B cell (primary cell): ENCODE results near the gene GKN1. TPM values are rescaled to one million over a fixed set of nuclear protein-coding genes. Genes with fewer than 3 reads are reported as not detected.

Experiments
- ATAC-seq: fragments of 200-7000 bp; cut with Tn5 transposase; one replicate; pipeline ENCODE4 v1.10.0; 2021; ENCODE audit warnings: low read depth, mild to moderate bottlenecking, moderate number of reproducible peaks, moderate library complexity
- CTCF ChIA-PET: fragments of 350-600 bp; sonication (Branson Sonifier 250); formaldehyde crosslinking; loops from one replicate; lab custom pipeline; 2021; ENCODE audit warnings: antibody characterized with exemption, inconsistent platforms; lab: Charles Lee
- POLR2A ChIA-PET: fragments of 350-600 bp; sonication (Branson Sonifier 250); formaldehyde crosslinking; loops from one replicate; lab custom pipeline; 2021; ENCODE audit warnings: antibody characterized with exemption; lab: Charles Lee
- DNase-seq: peaks from one replicate; pipeline ENCODE4 v3.0.0; 2013
- H2AFZ ChIP-seq: 2 replicates; pipeline ENCODE4 v1.6.1; 2012; ENCODE audit warnings: mild to moderate bottlenecking, low read depth, low read length; ENCODE audit not compliant: insufficient read depth, poor library complexity, severe bottlenecking
- H3K27ac ChIP-seq, 2 donors: 1 replicate in 1 of 2; 2 replicates in 1 of 2; pipeline ENCODE4 v1.5.1; 2012 to 2013; ENCODE audit warnings: low read length in 2 of 2, mild to moderate bottlenecking in 2 of 2, moderate library complexity in 1 of 2
- H3K27me3 ChIP-seq, 4 experiments: fragments of 200-600 bp in 1 of 4; sonication (generic) in 1 of 4; replicated peaks in 1 of 4; 1 replicate in 2 of 4; 2 replicates in 2 of 4; pipeline versions ENCODE4 v1.6.1 to v1.7.0; 2013 to 2016; ENCODE audit warnings: low read length in 3 of 4, mild to moderate bottlenecking in 2 of 4, mixed read lengths in 1 of 4, moderate library complexity in 1 of 4; ENCODE audit not compliant: insufficient read depth in 4 of 4, control insufficient read depth in 3 of 4; ENCODE audit errors: control extremely low read depth in 1 of 4
- H3K36me3 ChIP-seq, 2 experiments: replicated peaks in 1 of 2; 1 replicate in 1 of 2; 2 replicates in 1 of 2; pipeline versions ENCODE4 v1.6.1 to v1.7.1; 2013; ENCODE audit warnings: low read length in 1 of 2; ENCODE audit not compliant: insufficient read depth in 2 of 2, control insufficient read depth in 1 of 2; ENCODE audit errors: control extremely low read depth in 1 of 2, extremely low read depth in 1 of 2
- H3K4me1 ChIP-seq, 2 donors: fragments of 200-600 bp in 1 of 2; sonication (generic) in 1 of 2; 1 replicate in 1 of 2; 2 replicates in 1 of 2; pipeline versions ENCODE4 v1.5.1 to v1.6.1; 2013 to 2017; ENCODE audit warnings: low read length in 2 of 2; ENCODE audit not compliant: control insufficient read depth in 2 of 2, insufficient read depth in 2 of 2
- H3K4me2 ChIP-seq: replicated peaks from 2 replicates; pipeline ENCODE3; 2012; ENCODE audit warnings: mild to moderate bottlenecking, low read depth, low read length; ENCODE audit not compliant: poor library complexity, severe bottlenecking
- H3K4me3 ChIP-seq, 5 experiments: fragments of 200-600 bp in 1 of 5; sonication (generic) in 1 of 5; 1 replicate in 3 of 5; 2 replicates in 2 of 5; pipeline versions ENCODE4 v1.5.1 to v1.7.0; 2011 to 2016; ENCODE audit warnings: low read length in 4 of 5, mild to moderate bottlenecking in 4 of 5, low read depth in 2 of 5, control low read depth in 1 of 5, moderate library complexity in 1 of 5; ENCODE audit not compliant: insufficient read depth in 1 of 5; ENCODE audit errors: control extremely low read depth in 1 of 5, extremely low read depth in 1 of 5
- H3K79me2 ChIP-seq: fragments of 200-600 bp; sonication (generic); one replicate; pipeline ENCODE4 v1.6.0; 2016; ENCODE audit warnings: low read length; ENCODE audit not compliant: control insufficient read depth, insufficient read depth
- H3K9ac ChIP-seq: fragments of 200-600 bp; sonication (generic); 2 replicates; pipeline ENCODE4 v1.6.1; 2017; ENCODE audit warnings: mild to moderate bottlenecking, low read length, moderate library complexity
- H3K9me3 ChIP-seq, 3 donors: one replicate each; pipeline versions ENCODE4 v1.6.1 to v1.7.1; 2013; ENCODE audit warnings: low read length in 2 of 3; ENCODE audit not compliant: control insufficient read depth in 2 of 3, insufficient read depth in 1 of 3; ENCODE audit errors: control extremely low read depth in 1 of 3
- H4K20me1 ChIP-seq: 2 replicates; pipeline ENCODE4 v1.6.0; 2012; ENCODE audit warnings: mild to moderate bottlenecking, low read length; ENCODE audit not compliant: insufficient read depth, control insufficient read depth, poor library complexity, severe bottlenecking
- H3K27ac Mint-ChIP-seq: one replicate; pipeline ENCODE4 v1.8.0; 2021; ENCODE audit warnings: mixed read lengths
- H3K27me3 Mint-ChIP-seq: one replicate; pipeline ENCODE4 v1.8.0; 2021; ENCODE audit warnings: mixed read lengths
- H3K4me1 Mint-ChIP-seq: one replicate; pipeline ENCODE4 v1.8.0; 2021; ENCODE audit warnings: mixed read lengths
- H3K4me3 Mint-ChIP-seq: one replicate; pipeline ENCODE4 v1.8.0; 2021; ENCODE audit warnings: mixed read lengths
- H3K9me3 Mint-ChIP-seq: one replicate; pipeline ENCODE4 v1.8.0; 2022; ENCODE audit warnings: mixed read lengths; ENCODE audit not compliant: insufficient read depth
- EZH2 ChIP-seq: IDR thresholded peaks from 2 replicates; pipeline ENCODE4 v1.6.1; 2012; ENCODE audit warnings: borderline replicate concordance, low read depth, mild to moderate bottlenecking, moderate library complexity, low read length; ENCODE audit not compliant: insufficient read depth, poor library complexity, severe bottlenecking
- WGBS: methylation state at CpG from one replicate; pipeline ENCODE4 v1.1.5; 2013; ENCODE audit warnings: missing lambda C conversion rate; ENCODE audit not compliant: insufficient coverage; 5-methylcytosine and 5-hydroxymethylcytosine counted together
- intact Hi-C: fragments of 100-400 bp; cut with micrococcal nuclease; formaldehyde crosslinking; loops from one replicate; pipeline ENCODE4 v1.10.0; 2022
- polyA plus RNA-seq: library from polyadenylated mRNA; depleted of rRNA; stranded (reverse); fragments of >200 nt; gene quantifications from 2 replicates; pipeline ENCODE4 v1.2.3, GENCODE V29; 2012
- total RNA-seq, 2 donors: library from RNA; stranded (reverse); fragments of 120-200 nt in 1 of 2; gene quantifications; 1 replicate in 1 of 2; 2 replicates in 1 of 2; pipeline versions ENCODE4 v1.2.3 to v1.2.4, GENCODE V29; 2013 to 2022
- TF ChIP-seq, protein P1 (sequence below): fragments of 200-600 bp; IDR thresholded peaks from one replicate; pipeline ENCODE4 v1.8.0; 2022; ENCODE audit warnings: antibody characterized with exemption, mild to moderate bottlenecking

Gene GKN1
- total and polyA plus RNA-seq, 2 donors (not counting 1 experiment from before 2014, with no cell fraction given) = not detected

DNA sequence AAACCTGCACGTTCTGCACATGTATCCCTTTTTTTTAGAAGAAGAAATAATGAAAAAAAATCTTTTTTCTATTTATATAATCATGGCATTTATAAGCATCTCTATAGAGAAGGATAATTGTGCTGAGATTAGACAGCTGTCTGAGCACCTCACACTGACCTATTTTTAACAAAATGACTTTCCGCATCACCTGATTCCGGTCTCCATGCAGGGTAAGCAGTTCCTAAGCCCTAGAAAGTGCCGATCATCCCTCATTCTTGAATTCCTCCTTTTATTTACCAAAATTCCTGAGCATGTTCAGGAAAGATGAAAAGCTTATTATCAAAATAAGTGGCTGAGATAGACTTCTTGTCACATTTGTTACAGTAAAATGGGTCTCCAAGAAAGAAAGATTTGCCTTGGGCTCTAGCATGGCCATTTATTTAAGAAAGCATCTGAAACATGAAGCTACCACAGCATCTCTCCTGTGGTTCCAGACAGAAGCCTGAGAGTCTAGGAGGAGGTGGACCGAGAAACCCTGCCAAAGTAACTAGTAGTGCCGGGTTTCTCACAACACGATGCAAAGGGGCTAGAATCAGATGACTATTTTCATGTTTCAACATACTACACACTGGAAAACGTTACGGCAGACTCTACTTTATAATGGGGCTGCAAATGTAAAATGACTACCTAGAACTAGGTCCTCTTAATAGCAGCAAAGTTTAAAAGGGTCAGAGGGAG, 670 bp downstream of the GKN1 start:
- H3K9me3 Mint-ChIP-seq = no peaks in the 10 kb centered on the region
- no peak for DNase-seq
- no CpG with 5 or more reads among the region's 9 CpGs for WGBS
- CTCF ChIA-PET = no interaction called here
- H3K27me3 ChIP-seq = peaks cover 0 to 20% (median 3%) of the 10 kb centered on the region in 4 experiments
- H3K9me3 ChIP-seq = peaks cover 0 to under 1% (median 0%) of the 10 kb centered on the region in 3 donors
- no peak overlapping the region for H3K4me3 ChIP-seq
- TF ChIP-seq, protein P1, sequence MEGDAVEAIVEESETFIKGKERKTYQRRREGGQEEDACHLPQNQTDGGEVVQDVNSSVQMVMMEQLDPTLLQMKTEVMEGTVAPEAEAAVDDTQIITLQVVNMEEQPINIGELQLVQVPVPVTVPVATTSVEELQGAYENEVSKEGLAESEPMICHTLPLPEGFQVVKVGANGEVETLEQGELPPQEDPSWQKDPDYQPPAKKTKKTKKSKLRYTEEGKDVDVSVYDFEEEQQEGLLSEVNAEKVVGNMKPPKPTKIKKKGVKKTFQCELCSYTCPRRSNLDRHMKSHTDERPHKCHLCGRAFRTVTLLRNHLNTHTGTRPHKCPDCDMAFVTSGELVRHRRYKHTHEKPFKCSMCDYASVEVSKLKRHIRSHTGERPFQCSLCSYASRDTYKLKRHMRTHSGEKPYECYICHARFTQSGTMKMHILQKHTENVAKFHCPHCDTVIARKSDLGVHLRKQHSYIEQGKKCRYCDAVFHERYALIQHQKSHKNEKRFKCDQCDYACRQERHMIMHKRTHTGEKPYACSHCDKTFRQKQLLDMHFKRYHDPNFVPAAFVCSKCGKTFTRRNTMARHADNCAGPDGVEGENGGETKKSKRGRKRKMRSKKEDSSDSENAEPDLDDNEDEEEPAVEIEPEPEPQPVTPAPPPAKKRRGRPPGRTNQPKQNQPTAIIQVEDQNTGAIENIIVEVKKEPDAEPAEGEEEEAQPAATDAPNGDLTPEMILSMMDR = no peak
- no peak for TF ChIP-seq EZH2
- H3K4me2 ChIP-seq = no peak overlapping the region
- H3K36me3 ChIP-seq = no peaks in the 10 kb centered on the region
- H3K27me3 Mint-ChIP-seq = peaks cover 34% of the 10 kb centered on the region
- ATAC-seq = no peak
- H3K4me3 Mint-ChIP-seq = no peak overlapping the region
- no peaks in the 10 kb centered on the region for H3K4me1 Mint-ChIP-seq
- no peak overlapping the region for H3K9ac ChIP-seq
- no peaks in the 10 kb centered on the region for H3K4me1 ChIP-seq
- H2AFZ ChIP-seq = no peak overlapping the region
- no peaks in the 10 kb centered on the region for H3K79me2 ChIP-seq
- H4K20me1 ChIP-seq = no peaks in the 10 kb centered on the region
- no peak overlapping the region for H3K27ac ChIP-seq
- intact Hi-C loops = no loop called here
- POLR2A ChIA-PET = no interaction called here
- no peak overlapping the region for H3K27ac Mint-ChIP-seq

DNA sequence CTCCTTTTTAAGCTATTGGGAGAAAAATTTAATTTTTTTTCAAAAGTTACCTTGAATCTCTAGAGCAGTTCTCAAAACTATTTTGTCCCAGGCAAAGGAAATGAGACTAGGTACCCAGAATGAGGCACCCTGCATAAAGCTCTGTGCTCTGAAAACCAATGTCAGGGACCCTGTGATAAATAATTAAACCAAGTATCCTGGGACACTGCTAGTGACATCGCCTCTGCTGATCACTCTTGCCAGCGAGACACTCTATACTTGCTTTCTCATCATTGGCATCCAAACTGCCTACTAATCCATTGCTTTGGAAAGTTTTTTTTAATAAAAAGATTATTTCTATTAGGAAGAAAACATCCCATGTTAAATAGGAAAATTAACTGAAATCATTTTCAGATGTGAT, 1.4 kb downstream of the GKN1 start:
- Histone ChIP-seq H3K27me3 (peaks cover 0 to 20% (median 3%) of the 10 kb centered on the region in 4 experiments), H3K79me2 (no peaks in the 10 kb centered on the region), H3K27ac (no peak overlapping the region), H3K9me3 (no peaks in the 10 kb centered on the region), H3K36me3 (no peaks in the 10 kb centered on the region), H3K4me3 (no peak overlapping the region), H3K4me1 (no peaks in the 10 kb centered on the region), H2AFZ (no peak overlapping the region), H4K20me1 (no peaks in the 10 kb centered on the region), H3K4me2 (no peak overlapping the region), H3K9ac (no peak overlapping the region)
- no peak for TF ChIP-seq EZH2
- TF ChIP-seq, protein P1 = no peak
- Mint-ChIP-seq H3K9me3 (no peaks in the 10 kb centered on the region), H3K27ac (no peak overlapping the region), H3K27me3 (peaks cover 40% of the 10 kb centered on the region), H3K4me1 (no peaks in the 10 kb centered on the region), H3K4me3 (no peak overlapping the region)
- no peak for DNase-seq
- ChIA-PET CTCF (no interaction called here), POLR2A (no interaction called here)
- ATAC-seq = no peak
- intact Hi-C loops = no loop called here
- no CpG with 5 or more reads among the region's 2 CpGs for WGBS
